Measurements from ENCODE around the gene TBCD. TPM values are rescaled to one million over a fixed set of nuclear protein-coding genes. Genes with fewer than 3 reads are reported as not detected.

Gene TBCD
- total RNA-seq, 1 experiment from 2014 or later = 29.6 TPM

- ChIA-PET POLR2A (ENCODE audit: unreplicated experiment) (no interaction called here), CTCF (no interaction called here)
- Histone ChIP-seq H4K20me1 (ENCODE audit: low read length) (no peaks in the 10 kb centered on the region), H2AFZ (ENCODE audit: low read length) (no peak overlapping the region), H3K27me3 (ENCODE audit: low read length) (no peaks in the 10 kb centered on the region), H3K4me1 (ENCODE audit: insufficient read depth, low read length) (peaks cover 33% of the 10 kb centered on the region), H3K79me2 (ENCODE audit: low read length) (peaks cover 12% of the 10 kb centered on the region; the same call in 1 of the 2 replicates), H3K9ac (ENCODE audit: low read length) (0 out of 2 replicates have a peak overlapping the region, but pooled peaks have one; percentile 12), H3K9me3 (ENCODE audit: low read length) (no peaks in the 10 kb centered on the region), H3K36me3 (ENCODE audit: low read depth, low read length) (no peaks in the 10 kb centered on the region), H3F3A (ENCODE audit: low read length, unreplicated experiment) (no peaks in the 10 kb centered on the region), H3K27ac (ENCODE audit: low read length) (peak overlapping the region; percentile 89), H3K4me2 (ENCODE audit: low read length) (peak overlapping the region; percentile 53), H3K4me3 (ENCODE audit: low read length) (no peak overlapping the region), H3K9me2 (replicated peaks; ENCODE audit: low read length) (no peaks in the 10 kb centered on the region)
- TF ChIP-seq, protein P1, sequence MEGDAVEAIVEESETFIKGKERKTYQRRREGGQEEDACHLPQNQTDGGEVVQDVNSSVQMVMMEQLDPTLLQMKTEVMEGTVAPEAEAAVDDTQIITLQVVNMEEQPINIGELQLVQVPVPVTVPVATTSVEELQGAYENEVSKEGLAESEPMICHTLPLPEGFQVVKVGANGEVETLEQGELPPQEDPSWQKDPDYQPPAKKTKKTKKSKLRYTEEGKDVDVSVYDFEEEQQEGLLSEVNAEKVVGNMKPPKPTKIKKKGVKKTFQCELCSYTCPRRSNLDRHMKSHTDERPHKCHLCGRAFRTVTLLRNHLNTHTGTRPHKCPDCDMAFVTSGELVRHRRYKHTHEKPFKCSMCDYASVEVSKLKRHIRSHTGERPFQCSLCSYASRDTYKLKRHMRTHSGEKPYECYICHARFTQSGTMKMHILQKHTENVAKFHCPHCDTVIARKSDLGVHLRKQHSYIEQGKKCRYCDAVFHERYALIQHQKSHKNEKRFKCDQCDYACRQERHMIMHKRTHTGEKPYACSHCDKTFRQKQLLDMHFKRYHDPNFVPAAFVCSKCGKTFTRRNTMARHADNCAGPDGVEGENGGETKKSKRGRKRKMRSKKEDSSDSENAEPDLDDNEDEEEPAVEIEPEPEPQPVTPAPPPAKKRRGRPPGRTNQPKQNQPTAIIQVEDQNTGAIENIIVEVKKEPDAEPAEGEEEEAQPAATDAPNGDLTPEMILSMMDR (conservative IDR thresholded peaks at IDR 0.05; ENCODE audit: low read depth, low read length) = no peak
- TF ChIP-seq EZH2phosphoT487 (IDR thresholded peaks at IDR 0.05; ENCODE audit: borderline replicate concordance, low read length) = no peak
- no peak for TF ChIP-seq EZH2 (IDR thresholded peaks at IDR 0.05; ENCODE audit: low read length, unreplicated experiment)
- BruUV-seq (replicated peaks) = no TSS peak
- DNase-seq (peak; percentile 14), ATAC-seq (peak; percentile 33; the same call in 1 of the 2 replicates)
- intact Hi-C loops (cut with micrococcal nuclease) = no loop called here
These were observed 107.9 kb downstream of the TBCD start for GRCh38 chr17:82859431-82860403.

DNA sequence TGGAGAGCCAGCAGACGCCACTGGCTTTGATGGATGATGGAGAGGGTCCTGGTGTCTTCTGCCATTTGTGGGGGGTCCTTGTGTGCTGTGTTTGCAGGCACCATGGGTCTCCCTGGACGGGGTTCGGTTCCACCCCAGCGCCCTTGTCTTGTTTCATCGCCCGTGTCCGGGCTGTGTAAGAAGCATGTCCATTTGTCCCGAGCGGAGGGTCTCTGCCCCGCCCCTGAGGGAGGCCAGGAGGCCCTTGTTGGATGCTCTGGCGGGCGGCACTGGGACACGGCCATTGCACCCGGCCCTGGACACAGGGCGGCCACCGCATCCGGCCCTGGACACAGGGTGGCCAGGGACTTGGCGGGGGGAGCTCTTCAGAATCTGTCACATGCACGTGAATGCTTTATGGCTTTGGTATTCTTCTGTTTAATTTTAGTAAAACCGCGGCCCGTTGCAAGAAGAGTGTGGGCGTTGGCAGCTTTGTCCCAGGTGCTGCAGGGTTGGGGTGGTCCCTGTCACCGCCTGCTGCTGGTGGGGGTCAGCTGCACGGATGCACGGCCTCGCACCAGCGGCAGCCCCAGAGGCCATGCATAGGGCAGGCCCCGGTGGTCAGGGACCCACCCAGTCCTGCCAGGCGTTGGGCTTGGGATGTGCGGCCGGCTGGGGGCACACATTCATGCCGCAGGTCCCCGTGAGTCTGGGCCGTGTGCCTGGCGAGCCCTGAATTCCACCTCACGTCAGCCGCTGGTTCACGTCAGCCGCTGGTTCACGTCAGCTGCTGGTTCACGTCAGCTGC is 108.9 kb downstream of the TBCD start:
- intact Hi-C loops (cut with micrococcal nuclease) = no loop called here
- no peak overlapping the region for H3K9ac ChIP-seq (ENCODE audit: low read length)
- ATAC-seq (no peak), DNase-seq (no peak)
- H3K4me2 ChIP-seq (ENCODE audit: low read length) = no peak overlapping the region
- H3K4me1 ChIP-seq (ENCODE audit: insufficient read depth, low read length) = peaks cover 31% of the 10 kb centered on the region
- H3K36me3 ChIP-seq (ENCODE audit: low read depth, low read length) = no peaks in the 10 kb centered on the region
- no peak overlapping the region for H2AFZ ChIP-seq (ENCODE audit: low read length)
- H3K27me3 ChIP-seq (ENCODE audit: low read length) = no peaks in the 10 kb centered on the region
- BruUV-seq (replicated peaks) = no TSS peak
- H3K4me3 ChIP-seq (ENCODE audit: low read length) = no peak overlapping the region
- ChIA-PET POLR2A (ENCODE audit: unreplicated experiment) (no interaction called here), CTCF (no interaction called here)
- TF ChIP-seq EZH2 (IDR thresholded peaks at IDR 0.05; ENCODE audit: low read length, unreplicated experiment) (no peak), EZH2phosphoT487 (IDR thresholded peaks at IDR 0.05; ENCODE audit: borderline replicate concordance, low read length) (no peak)
- TF ChIP-seq, protein P1 (conservative IDR thresholded peaks at IDR 0.05; ENCODE audit: low read depth, low read length) = no peak
- peaks cover 12% of the 10 kb centered on the region; the same call in 1 of the 2 replicates for H3K79me2 ChIP-seq (ENCODE audit: low read length)
- no peaks in the 10 kb centered on the region for H3F3A ChIP-seq (ENCODE audit: low read length, unreplicated experiment)
- no peaks in the 10 kb centered on the region for H4K20me1 ChIP-seq (ENCODE audit: low read length)
- no peaks in the 10 kb centered on the region for H3K9me3 ChIP-seq (ENCODE audit: low read length)
- no peak overlapping the region for H3K27ac ChIP-seq (ENCODE audit: low read length)
- no peaks in the 10 kb centered on the region for H3K9me2 ChIP-seq (replicated peaks; ENCODE audit: low read length)
